IPS-11a (cell line): ENCODE measurements around the gene VCY.
"Not testable (repeated sequence)": the region's sequence is repeated elsewhere in the genome, so short reads cannot be mapped to it uniquely, and the experiment has no call there.

Experiments used
- H3K4me3 ChIP-seq: one replicate; pipeline ENCODE4 v1.5.1; 2013; ENCODE audit warnings: low read depth, low read length, control low read depth

Gene VCY

GRCh38 chrY:13986373-13986772 lies at the start of gene VCY:
VCY (minus strand) TSS chrY:13986473; CDS start chrY:13986440, 33 bp downstream.
- H3K4me3 ChIP-seq, result not testable (repeated sequence)

GRCh38 chrY:14030395-14030794 lies 44.1 kb upstream of the VCY start:
- H3K4me3 ChIP-seq, result not testable (repeated sequence)

GRCh38 chrY:14011916-14012315 lies 25.6 kb upstream of the VCY start:
- not testable (repeated sequence) for H3K4me3 ChIP-seq

- not testable (repeated sequence) for H3K4me3 ChIP-seq
Measured at GRCh38 chrY:13942406-13942805, 43.9 kb downstream of the VCY start.
